PC-3 (cell line): ENCODE data around the gene DSPP. TPM values are rescaled to one million over a fixed set of nuclear protein-coding genes. Genes with fewer than 3 reads are reported as not detected.
A peak's percentile ranks its signal among the peaks of the same experiment; 100 is the strongest.

Experiments
- ATAC-seq: fragments of 200-7000 bp; cut with Tn5 transposase; 2 replicates; pipeline ENCODE4 v1.9.1; 2020; ENCODE audit warnings: mild to moderate bottlenecking, moderate library complexity
- BruUV-seq: library from RNA; stranded (reverse); fragments of 400-500 nt; replicated peaks from 2 replicates; lab custom pipeline; 2021; lab: Mats Ljungman, UMichigan
- CTCF ChIA-PET: fragments of 300-600 bp; sonication (Branson Sonifier 250); formaldehyde crosslinking; loops from one replicate; lab custom pipeline; 2022; ENCODE audit warnings: antibody characterized with exemption; lab: Charles Lee
- POLR2A ChIA-PET: fragments of 300-600 bp; sonication (Branson Sonifier 250); formaldehyde crosslinking; loops from one replicate; lab custom pipeline; 2022; ENCODE audit warnings: antibody characterized with exemption; ENCODE audit not compliant: unreplicated experiment; lab: Charles Lee
- DNase-seq: peaks from one replicate; pipeline ENCODE4 v3.0.0-alpha.2; 2015
- H2AFZ ChIP-seq: fragments of 300-600 bp; sonication (generic); 2 replicates; pipeline ENCODE4 v1.6.0; 2016; ENCODE audit warnings: antibody characterized with exemption, low read length
- H3F3A ChIP-seq: fragments of 300-600 bp; sonication (generic); one replicate; pipeline ENCODE4 v1.6.0; 2017; ENCODE audit warnings: antibody characterized with exemption, low read length, control low read depth, mild to moderate bottlenecking; ENCODE audit not compliant: unreplicated experiment
- H3K27ac ChIP-seq: fragments of 300-600 bp; sonication (generic); 2 replicates; pipeline ENCODE4 v1.5.1; 2016; ENCODE audit warnings: mild to moderate bottlenecking, low read length
- H3K27me3 ChIP-seq: fragments of 300-600 bp; sonication (generic); 2 replicates; pipeline ENCODE4 v1.6.1; 2016; ENCODE audit warnings: low read length, mixed read lengths
- H3K36me3 ChIP-seq: fragments of 300-600 bp; sonication (generic); 2 replicates; pipeline ENCODE4 v1.6.1; 2016; ENCODE audit warnings: low read depth, mixed run types, low read length, mixed read lengths
- H3K4me1 ChIP-seq: fragments of 300-600 bp; sonication (generic); 2 replicates; pipeline ENCODE4 v1.5.1; 2016; ENCODE audit warnings: low read length; ENCODE audit not compliant: insufficient read depth
- H3K4me2 ChIP-seq: fragments of 300-600 bp; sonication (generic); 2 replicates; pipeline ENCODE4 v1.6.0; 2016; ENCODE audit warnings: low read length
- H3K4me3 ChIP-seq: fragments of 300-600 bp; sonication (generic); 2 replicates; pipeline ENCODE4 v1.5.1; 2016; ENCODE audit warnings: mild to moderate bottlenecking, low read length, mixed read lengths
- H3K79me2 ChIP-seq: fragments of 300-600 bp; sonication (generic); 2 replicates; pipeline ENCODE4 v1.6.1; 2017; ENCODE audit warnings: low read length, mixed read lengths
- H3K9ac ChIP-seq: fragments of 300-600 bp; sonication (generic); 2 replicates; pipeline ENCODE4 v1.6.0; 2016; ENCODE audit warnings: mild to moderate bottlenecking, low read length
- H3K9me2 ChIP-seq: fragments of 300-600 bp; sonication (generic); replicated peaks from 2 replicates; pipeline ENCODE4 v1.6.1; 2016; ENCODE audit warnings: mixed run types, low read length, mixed read lengths
- H3K9me3 ChIP-seq: fragments of 300-600 bp; sonication (generic); 2 replicates; pipeline ENCODE4 v1.6.1; 2016; ENCODE audit warnings: low read length, mixed read lengths
- H4K20me1 ChIP-seq: fragments of 300-600 bp; sonication (generic); 2 replicates; pipeline ENCODE4 v1.6.1; 2016; ENCODE audit warnings: low read length, mixed read lengths
- CTCF ChIP-seq: fragments of 300-600 bp; sonication (generic); conservative IDR thresholded peaks from 2 replicates; pipeline ENCODE4 v1.5.1; 2017; ENCODE audit warnings: antibody characterized with exemption, low read depth, mild to moderate bottlenecking, low read length
- EZH2 ChIP-seq: fragments of 300-600 bp; sonication (generic); IDR thresholded peaks from one replicate; pipeline ENCODE4 v1.6.1; 2017; ENCODE audit warnings: antibody characterized with exemption, mild to moderate bottlenecking, low read length; ENCODE audit not compliant: unreplicated experiment
- EZH2phosphoT487 ChIP-seq: fragments of 300-600 bp; sonication (generic); IDR thresholded peaks from 2 replicates; pipeline ENCODE4 v1.6.1; 2018; ENCODE audit warnings: mild to moderate bottlenecking, antibody characterized with exemption, low read length, borderline replicate concordance
- intact Hi-C: fragments of 100-400 bp; cut with micrococcal nuclease; formaldehyde crosslinking; loops from 2 replicates; pipeline ENCODE4 v1.9.0; 2023
- total RNA-seq: library from RNA; depleted of rRNA; stranded (reverse); fragments of >200 nt; gene quantifications from 2 replicates; pipeline ENCODE4 v1.2.3, GENCODE V29; 2014

Gene DSPP
- total RNA-seq, 1 experiment from 2014 or later: 0.04 TPM

- intact Hi-C loops: no loop called here
- Histone ChIP-seq H3K4me3 (no peak overlapping the region), H3K9me2 (no peaks in the 10 kb centered on the region), H2AFZ (no peak overlapping the region), H3K9me3 (no peaks in the 10 kb centered on the region), H3K9ac (no peak overlapping the region), H3F3A (no peaks in the 10 kb centered on the region), H3K27me3 (no peaks in the 10 kb centered on the region), H3K4me2 (no peak overlapping the region), H4K20me1 (no peaks in the 10 kb centered on the region), H3K36me3 (no peaks in the 10 kb centered on the region), H3K27ac (no peak overlapping the region), H3K4me1 (peaks cover 5% of the 10 kb centered on the region), H3K79me2 (no peaks in the 10 kb centered on the region)
- POLR2A ChIA-PET: no interaction called here
- TF ChIP-seq EZH2phosphoT487 (no peak), EZH2 (no peak), CTCF (no peak)
- no TSS peak for BruUV-seq
- CTCF ChIA-PET: no interaction called here
- no peak for DNase-seq
- ATAC-seq: no peak
Observed at GRCh38 chr4:87584222-87584908, 24.0 kb upstream of the DSPP start.

GRCh38 chr4:87589531-87589930, 18.8 kb upstream of the DSPP start:
- no TSS peak for BruUV-seq
- H3K9me2 ChIP-seq: no peaks in the 10 kb centered on the region
- peaks cover 5% of the 10 kb centered on the region for H3K4me1 ChIP-seq
- H2AFZ ChIP-seq: no peak overlapping the region
- no peak overlapping the region for H3K27ac ChIP-seq
- peak; percentile 64 for DNase-seq
- ChIA-PET POLR2A (no interaction called here), CTCF (no interaction called here)
- no peaks in the 10 kb centered on the region for H3K79me2 ChIP-seq
- H4K20me1 ChIP-seq: no peaks in the 10 kb centered on the region
- no peak for ATAC-seq
- H3K4me3 ChIP-seq: no peak overlapping the region
- no peak for TF ChIP-seq CTCF
- TF ChIP-seq EZH2phosphoT487: no peak
- no peak for TF ChIP-seq EZH2
- no peaks in the 10 kb centered on the region for H3K36me3 ChIP-seq
- peak overlapping the region; percentile 31; the same call in 1 of the 2 replicates for H3K4me2 ChIP-seq
- no peaks in the 10 kb centered on the region for H3F3A ChIP-seq
- H3K9ac ChIP-seq: no peak overlapping the region
- no peaks in the 10 kb centered on the region for H3K27me3 ChIP-seq
- no peaks in the 10 kb centered on the region for H3K9me3 ChIP-seq
- intact Hi-C loops: no loop called here

- no peaks in the 10 kb centered on the region for H3K9me2 ChIP-seq
- ChIA-PET POLR2A (no interaction called here), CTCF (no interaction called here)
- H3K79me2 ChIP-seq: no peaks in the 10 kb centered on the region
- H3K4me2 ChIP-seq: no peak overlapping the region
- no TSS peak for BruUV-seq
- intact Hi-C loops: no loop called here
- no peak overlapping the region for H3K4me3 ChIP-seq
- no peak overlapping the region for H3K9ac ChIP-seq
- no peaks in the 10 kb centered on the region for H3F3A ChIP-seq
- ATAC-seq (no peak), DNase-seq (no peak)
- no peak for TF ChIP-seq EZH2
- no peak for TF ChIP-seq EZH2phosphoT487
- TF ChIP-seq CTCF: no peak
- H3K27ac ChIP-seq: no peak overlapping the region
- no peaks in the 10 kb centered on the region for H3K27me3 ChIP-seq
- H4K20me1 ChIP-seq: no peaks in the 10 kb centered on the region
- H3K4me1 ChIP-seq: peaks cover 5% of the 10 kb centered on the region
- no peak overlapping the region for H2AFZ ChIP-seq
- no peaks in the 10 kb centered on the region for H3K36me3 ChIP-seq
- no peaks in the 10 kb centered on the region for H3K9me3 ChIP-seq
Observed at GRCh38 chr4:87592124-87592523, 16.2 kb upstream of the DSPP start.
